ENCODE results near the gene PIGR. TPM values are rescaled to one million over a fixed set of nuclear protein-coding genes. Genes with fewer than 3 reads are reported as not detected.

The PIGR gene
- total RNA-seq, 1 experiment from 2014 or later: 2.6 TPM

DNA sequence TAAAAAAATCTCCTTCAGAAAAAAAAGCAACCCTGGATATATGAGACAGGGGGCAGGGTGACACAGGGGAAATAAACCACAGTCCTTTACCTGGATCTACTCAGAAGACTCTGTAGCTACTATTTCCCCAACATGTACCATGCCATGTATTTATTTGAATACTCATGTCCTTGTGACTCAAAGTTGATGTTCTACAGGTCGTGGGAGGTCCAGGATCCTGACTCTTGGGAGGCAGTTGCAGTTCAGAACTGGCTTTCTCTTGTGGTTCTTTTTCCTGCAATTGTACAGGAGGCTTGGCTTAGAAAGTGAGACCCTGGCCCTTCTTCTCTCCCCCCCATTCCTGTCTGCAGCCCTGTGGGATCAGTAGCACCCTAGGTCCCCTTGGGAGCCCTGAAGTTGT is 54.9 kb downstream of the PIGR start:
- ATAC-seq: no peak
- Histone ChIP-seq H4K20me1 (ENCODE audit: insufficient read depth) (no peaks in the 10 kb centered on the region), H3K27me3 (ENCODE audit: insufficient read depth, low read length) (no peaks in the 10 kb centered on the region), H3K9me2 (ENCODE audit: insufficient read depth) (no peaks in the 10 kb centered on the region), H3K27ac (ENCODE audit: low read depth, low read length) (no peak overlapping the region), H2AFZ (ENCODE audit: low read depth, low read length, poor library complexity, severe bottlenecking) (no peak overlapping the region), H3K79me2 (ENCODE audit: insufficient read depth, low read length) (no peaks in the 10 kb centered on the region), H3K4me3 (replicated peaks in 1 of 2; ENCODE audit: low read depth in 1 of 2, low read length in 2 of 2) (no peak overlapping the region), H3K4me2 (ENCODE audit: low read length) (no peak overlapping the region), H3K4me1 (ENCODE audit: control insufficient read depth in 1 of 2, insufficient read depth in 2 of 2, low read length in 2 of 2) (peaks cover 0 to 6% of the 10 kb centered on the region in 2 experiments; a peak in 1 of 4 replicates), H3K36me3 (ENCODE audit: control insufficient read depth in 1 of 2, insufficient read depth in 2 of 2, low read length in 2 of 2) (no peaks in the 10 kb centered on the region), H3K9me3 (ENCODE audit: control insufficient read depth in 1 of 2, insufficient read depth in 1 of 2, low read depth in 1 of 2, low read length in 2 of 2) (no peaks in the 10 kb centered on the region), H3K9ac (ENCODE audit: low read length) (no peak overlapping the region)
- DNase-seq (ENCODE audit: low read depth, low spot score): no peak
- ChIA-PET CTCF (no interaction called here), POLR2A (no interaction called here), RAD21 (ENCODE audit: low non-redundant PET in 1 of 2, low total read pairs in 2 of 2, uncharacterized antibody in 2 of 2, unreplicated experiment in 2 of 2) (no interaction called here)
- BruUV-seq (replicated peaks): no TSS peak
- intact Hi-C loops (cut with micrococcal nuclease): no loop called here
- no peak for TF ChIP-seq JUND (IDR thresholded peaks at IDR 0.05)
- TF ChIP-seq, protein P1, sequence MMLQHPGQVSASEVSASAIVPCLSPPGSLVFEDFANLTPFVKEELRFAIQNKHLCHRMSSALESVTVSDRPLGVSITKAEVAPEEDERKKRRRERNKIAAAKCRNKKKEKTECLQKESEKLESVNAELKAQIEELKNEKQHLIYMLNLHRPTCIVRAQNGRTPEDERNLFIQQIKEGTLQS (IDR thresholded peaks at IDR 0.05): no peak
- TF ChIP-seq YY1 (IDR thresholded peaks at IDR 0.05; ENCODE audit: extremely low read depth, insufficient replicate concordance, low read depth, low read length): no peak
- TF ChIP-seq SIN3A (IDR thresholded peaks at IDR 0.05; ENCODE audit: low read depth): no peak
- TF ChIP-seq CBX3 (IDR thresholded peaks at IDR 0.05; ENCODE audit: low read depth): no peak
- TF ChIP-seq, protein P2, sequence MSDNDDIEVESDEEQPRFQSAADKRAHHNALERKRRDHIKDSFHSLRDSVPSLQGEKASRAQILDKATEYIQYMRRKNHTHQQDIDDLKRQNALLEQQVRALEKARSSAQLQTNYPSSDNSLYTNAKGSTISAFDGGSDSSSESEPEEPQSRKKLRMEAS (IDR thresholded peaks at IDR 0.05): no peak
- TF ChIP-seq ELF1 (IDR thresholded peaks at IDR 0.05; ENCODE audit: borderline replicate concordance, low read depth): no peak
- TF ChIP-seq SP1 (IDR thresholded peaks at IDR 0.05; ENCODE audit: low read depth): no peak
- TF ChIP-seq EZH2phosphoT487 (IDR thresholded peaks at IDR 0.05; ENCODE audit: borderline replicate concordance): no peak
- TF ChIP-seq EZH2 (IDR thresholded peaks at IDR 0.05): no peak
- TF ChIP-seq EGR1 (IDR thresholded peaks at IDR 0.05; ENCODE audit: low read depth): no peak
- TF ChIP-seq TCF7L2 (IDR thresholded peaks at IDR 0.05; ENCODE audit: borderline replicate concordance, extremely low read depth, insufficient read depth, insufficient read length): no peak

Measured in HCT116 (cell line).